Right hindlimb (tissue), 1 donor: ENCODE measurements around the gene MAST1.
"Not testable (repeated sequence)": the region's sequence is repeated elsewhere in the genome, so short reads cannot be mapped to it uniquely, and the experiment has no call there.

Experiments
- DNase-seq: peaks from one replicate; pipeline ENCODE4 v3.0.0-alpha.2; 2018

MAST1 gene

DNA sequence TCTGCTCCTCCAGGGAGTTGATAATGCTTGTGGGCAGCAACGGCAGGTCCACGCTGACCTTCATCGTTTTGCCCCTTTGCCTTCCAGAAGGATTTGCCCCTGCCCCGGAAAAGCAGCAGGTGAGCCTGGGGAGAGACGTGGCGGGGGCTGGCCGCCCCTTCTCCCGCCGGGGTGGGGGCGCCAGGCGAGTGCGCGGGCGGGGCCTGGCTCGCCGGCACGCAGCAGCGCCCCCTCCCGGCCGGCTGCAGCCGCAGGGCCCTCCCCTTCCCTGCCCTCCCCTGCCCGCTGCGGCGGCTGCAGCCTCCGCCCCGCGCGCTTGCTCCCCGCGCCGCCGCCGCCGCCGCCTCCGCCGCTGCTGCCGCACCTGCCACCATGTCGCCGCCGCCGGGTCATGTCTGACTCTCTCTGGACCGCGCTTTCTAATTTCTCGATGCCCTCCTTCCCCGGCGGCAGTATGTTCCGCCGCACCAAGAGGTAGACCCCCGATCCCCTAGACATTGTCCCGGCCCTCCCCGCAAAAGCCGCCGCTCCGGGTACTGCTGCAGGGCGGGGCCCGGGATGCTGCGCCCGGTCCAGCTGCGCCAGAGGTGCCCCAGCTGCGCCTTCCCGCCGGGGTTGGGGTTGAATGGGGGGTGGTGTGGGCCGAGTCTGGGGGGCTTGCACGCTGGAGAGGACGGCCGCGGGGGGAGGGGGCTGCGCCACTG is at the start of gene MAST1:
Gene MAST1 (plus strand): TSS at position 334 of the 704 bp plus-strand sequence. CDS start 58 bp downstream, at position 392.
- no peak for DNase-seq

DNA sequence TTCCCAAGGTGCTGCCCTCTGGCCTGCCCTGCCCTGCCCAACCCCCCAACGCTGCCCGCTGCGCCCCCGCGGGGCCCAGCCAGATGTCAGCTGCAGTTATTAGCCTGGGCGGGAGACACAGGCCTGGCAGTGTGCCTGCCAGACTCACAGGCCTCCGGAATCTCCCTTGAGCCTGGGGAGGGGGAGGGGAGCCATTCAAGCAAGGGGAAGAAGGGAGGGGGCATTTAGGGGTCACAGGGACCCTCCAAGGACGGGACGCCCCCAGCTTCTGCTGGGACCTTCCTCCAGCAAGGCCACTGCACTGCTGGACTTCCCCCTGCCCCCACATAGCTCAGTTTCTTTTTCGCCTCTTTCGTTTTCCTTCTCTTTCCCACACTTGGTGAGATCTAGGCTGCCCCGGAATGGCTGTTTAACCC is 49.6 kb upstream of the MAST1 start:
- DNase-seq, result peak; percentile 88

GRCh38 chr19:12789098-12789903 is 49.0 kb upstream of the MAST1 start:
- no peak for DNase-seq

- DNase-seq, result peak; percentile 97
Observed at GRCh38 chr19:12789904-12790619, 48.3 kb upstream of the MAST1 start.

DNA sequence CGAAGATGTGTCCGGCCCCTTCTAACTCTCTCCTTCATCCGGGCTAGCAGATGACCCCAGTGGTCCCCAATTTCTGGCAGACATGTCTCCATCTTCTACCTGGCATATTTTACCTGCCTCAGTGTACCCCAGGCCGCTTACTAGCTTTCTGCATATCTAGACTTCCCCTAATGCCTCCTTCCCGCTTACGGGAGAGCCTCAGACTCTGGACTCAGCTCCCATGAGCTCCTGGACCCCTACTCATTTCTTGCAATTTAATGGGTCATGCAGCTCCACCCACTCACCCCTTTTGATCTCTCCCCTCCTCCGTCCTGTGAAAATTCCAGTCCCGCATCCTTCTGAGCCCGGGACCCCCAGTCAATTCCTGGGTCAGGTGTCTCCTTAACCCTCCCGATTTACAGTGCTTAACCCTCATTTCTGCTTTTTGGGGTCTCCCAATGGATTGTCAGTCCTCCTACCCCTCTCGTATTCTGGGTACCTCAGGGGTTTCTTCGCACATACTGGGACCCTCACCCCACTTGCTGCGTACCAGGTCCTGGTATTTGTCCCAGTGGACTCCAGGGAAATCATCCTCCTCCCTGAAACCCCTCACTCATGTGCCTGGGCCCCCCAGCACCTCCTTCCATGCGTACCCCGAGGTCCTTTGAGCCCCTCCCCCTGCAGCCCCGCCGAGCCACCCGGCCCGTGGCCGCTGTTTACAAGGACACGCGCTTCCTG is 47.5 kb upstream of the MAST1 start:
- no peak for DNase-seq

DNA sequence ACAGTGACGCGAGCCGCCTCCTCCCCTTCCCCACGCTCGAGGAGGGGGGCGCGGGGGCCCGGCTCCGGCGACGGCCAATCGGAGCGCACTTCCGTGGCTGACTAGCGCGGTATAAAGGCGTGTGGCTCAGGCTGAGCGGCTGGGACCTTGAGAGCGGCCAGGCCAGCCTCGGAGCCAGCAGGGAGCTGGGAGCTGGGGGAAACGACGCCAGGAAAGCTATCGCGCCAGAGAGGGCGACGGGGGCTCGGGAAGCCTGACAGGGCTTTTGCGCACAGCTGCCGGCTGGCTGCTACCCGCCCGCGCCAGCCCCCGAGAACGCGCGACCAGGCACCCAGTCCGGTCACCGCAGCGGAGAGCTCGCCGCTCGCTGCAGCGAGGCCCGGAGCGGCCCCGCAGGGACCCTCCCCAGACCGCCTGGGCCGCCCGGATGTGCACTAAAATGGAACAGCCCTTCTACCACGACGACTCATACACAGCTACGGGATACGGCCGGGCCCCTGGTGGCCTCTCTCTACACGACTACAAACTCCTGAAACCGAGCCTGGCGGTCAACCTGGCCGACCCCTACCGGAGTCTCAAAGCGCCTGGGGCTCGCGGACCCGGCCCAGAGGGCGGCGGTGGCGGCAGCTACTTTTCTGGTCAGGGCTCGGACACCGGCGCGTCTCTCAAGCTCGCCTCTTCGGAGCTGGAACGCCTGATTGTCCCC is 46.8 kb upstream of the MAST1 start, which contains the start of gene JUNB:
Gene JUNB (plus strand): TSS at position 142 of the 706 bp plus-strand sequence. CDS start 286 bp downstream, at position 428.
- DNase-seq, result peak; percentile 98

DNA sequence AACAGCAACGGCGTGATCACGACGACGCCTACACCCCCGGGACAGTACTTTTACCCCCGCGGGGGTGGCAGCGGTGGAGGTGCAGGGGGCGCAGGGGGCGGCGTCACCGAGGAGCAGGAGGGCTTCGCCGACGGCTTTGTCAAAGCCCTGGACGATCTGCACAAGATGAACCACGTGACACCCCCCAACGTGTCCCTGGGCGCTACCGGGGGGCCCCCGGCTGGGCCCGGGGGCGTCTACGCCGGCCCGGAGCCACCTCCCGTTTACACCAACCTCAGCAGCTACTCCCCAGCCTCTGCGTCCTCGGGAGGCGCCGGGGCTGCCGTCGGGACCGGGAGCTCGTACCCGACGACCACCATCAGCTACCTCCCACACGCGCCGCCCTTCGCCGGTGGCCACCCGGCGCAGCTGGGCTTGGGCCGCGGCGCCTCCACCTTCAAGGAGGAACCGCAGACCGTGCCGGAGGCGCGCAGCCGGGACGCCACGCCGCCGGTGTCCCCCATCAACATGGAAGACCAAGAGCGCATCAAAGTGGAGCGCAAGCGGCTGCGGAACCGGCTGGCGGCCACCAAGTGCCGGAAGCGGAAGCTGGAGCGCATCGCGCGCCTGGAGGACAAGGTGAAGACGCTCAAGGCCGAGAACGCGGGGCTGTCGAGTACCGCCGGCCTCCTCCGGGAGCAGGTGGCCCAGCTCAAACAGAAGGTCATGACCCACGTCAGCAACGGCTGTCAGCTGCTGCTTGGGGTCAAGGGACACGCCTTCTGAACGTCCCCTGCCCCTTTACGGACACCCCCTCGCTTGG is 46.1 kb upstream of the MAST1 start:
- DNase-seq, result peak; percentile 81

GRCh38 chr19:12792853-12793289 is 45.4 kb upstream of the MAST1 start:
- DNase-seq, result no peak

GRCh38 chr19:12793290-12794195 is 44.8 kb upstream of the MAST1 start:
- DNase-seq, result peak; percentile 96

GRCh38 chr19:12794196-12794941 is 43.9 kb upstream of the MAST1 start:
- no peak for DNase-seq

DNA sequence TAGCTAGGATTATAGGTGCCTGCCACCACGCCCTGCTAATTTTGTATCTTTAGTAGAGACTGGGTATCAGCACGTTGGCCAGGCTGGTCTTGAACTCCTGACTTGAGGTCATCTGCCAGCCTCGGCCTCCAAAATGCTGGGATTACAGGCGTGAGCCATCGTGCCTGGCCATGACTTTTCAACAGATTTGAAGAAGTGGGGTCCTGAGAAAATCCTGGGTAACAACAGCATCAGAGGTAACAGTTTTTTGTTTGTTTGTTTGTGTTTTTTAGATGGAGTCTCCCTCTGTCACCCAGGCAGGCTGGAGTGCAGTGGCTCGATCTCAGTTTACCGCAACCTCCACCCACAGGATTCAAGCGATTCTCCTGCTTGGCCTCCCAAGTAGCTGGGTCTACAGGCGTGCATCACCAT is 43.3 kb upstream of the MAST1 start:
- no peak for DNase-seq

DNA sequence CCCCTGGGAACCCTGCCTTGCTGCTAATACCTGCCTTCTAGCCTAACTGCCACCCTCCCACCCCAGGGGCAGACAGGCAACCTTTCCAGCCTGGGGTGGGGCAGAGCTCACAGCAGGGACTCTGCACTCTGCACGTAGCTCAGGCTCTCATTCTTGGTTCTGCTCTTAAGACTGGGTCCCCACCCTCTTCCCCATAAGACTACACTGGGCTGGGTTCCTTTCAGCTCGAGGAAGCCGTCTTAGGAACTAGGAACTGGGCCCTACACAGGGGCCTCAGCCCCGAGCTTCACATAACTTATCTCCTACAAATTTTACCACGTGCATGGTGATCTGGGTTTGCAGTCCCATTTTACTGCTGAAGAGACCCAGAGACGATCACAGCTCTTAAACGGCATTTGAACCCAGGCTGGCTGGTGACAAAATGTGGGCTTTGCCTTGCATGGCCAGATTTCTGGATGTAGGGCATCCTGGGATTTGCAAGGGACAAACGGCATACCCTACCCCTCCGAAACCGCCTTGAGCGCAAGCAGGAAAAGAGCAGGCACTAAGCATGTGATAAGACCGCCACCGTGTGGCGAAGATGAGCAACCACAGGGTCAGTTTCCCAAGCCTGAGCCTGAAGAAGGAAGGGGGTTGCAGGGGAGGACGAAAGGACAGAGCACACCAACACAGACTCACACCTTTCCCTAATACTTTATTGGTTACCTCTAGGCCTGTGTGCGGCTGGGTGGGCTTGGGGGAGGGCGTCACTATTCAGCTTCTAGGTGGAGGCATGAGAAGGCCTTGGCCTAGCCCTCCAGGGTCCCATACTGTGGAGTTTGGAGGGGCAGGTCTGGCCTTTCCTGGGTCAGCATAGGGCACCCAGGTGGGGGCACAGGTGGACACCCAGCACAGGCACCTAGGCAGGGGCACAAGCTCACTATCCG is 41.9 kb upstream of the MAST1 start:
- DNase-seq, result peak; percentile 83

DNA sequence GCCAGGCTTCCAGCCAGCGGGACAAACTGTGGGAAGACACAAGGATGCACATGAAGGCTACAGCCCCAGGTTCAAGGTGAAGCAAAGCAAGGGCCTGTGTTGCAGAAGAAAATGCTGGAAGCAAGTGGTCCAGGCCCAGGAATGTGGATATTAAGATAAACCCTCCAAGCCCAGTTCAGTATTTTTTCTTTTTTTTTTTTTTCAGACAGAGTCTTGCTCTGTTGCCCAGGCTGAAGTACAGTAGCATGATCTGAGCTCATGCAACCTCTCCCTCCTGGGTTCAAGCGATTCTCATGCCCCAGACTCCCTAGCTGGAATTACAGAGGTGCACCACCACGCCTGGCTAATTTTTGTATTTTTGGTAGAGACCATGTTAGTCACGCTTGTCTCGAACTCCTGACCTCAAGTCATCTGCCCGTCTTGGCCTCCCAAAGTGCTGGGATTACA is 41.2 kb upstream of the MAST1 start:
- no peak for DNase-seq

GRCh38 chr19:12797607-12798006 is 40.7 kb upstream of the MAST1 start:
- DNase-seq, result not testable (repeated sequence)

DNA sequence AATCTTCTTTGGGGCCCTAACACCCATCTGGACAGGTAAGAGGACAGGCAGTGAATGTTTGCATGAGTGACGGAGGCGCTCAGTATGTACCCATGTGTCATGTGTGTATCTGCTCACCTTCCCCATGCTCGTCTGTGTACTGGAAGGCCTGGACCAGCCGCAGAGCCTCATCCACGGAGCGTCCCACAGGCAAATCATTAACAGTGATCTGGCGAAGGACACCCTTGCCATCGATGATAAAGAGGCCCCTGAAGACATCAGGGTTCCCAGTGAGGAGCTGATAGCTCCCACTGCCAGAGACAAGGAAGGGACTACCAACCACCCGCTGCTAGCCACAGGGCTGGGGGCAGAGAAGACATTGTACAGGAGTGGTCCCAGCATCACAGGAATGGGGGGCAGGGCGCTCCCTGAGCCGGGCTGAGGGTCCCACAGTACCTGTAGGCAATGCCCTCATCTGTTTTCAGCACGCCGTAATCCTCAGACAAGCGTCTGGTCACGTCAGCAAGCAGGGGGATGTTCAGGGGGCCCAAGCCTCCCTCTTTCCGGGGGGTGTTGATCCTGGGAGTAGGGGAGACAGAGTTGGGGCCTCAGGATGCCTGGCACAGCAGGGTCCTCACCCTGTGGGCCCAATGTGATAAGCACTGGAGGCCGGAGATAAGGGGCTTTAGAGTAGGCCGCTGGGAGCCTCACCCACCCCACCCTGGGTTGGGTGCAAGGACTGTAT is 38.4 kb upstream of the MAST1 start:
- DNase-seq, result no peak

DNA sequence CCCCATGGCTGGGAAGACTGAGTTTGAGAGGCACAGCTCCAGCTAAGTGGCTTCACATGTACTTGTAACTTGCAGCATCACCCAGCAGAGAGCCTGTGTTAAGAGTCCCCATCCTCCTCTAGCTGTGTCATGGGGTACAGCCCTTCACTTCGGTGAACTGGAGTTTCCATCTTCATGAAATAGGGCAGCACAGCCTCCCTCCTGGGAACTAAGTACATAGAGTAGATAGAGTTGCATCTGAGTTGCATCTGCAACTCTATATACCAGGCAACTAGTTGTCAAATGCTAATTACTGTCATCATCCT is 37.9 kb upstream of the MAST1 start:
- no peak for DNase-seq

DNA sequence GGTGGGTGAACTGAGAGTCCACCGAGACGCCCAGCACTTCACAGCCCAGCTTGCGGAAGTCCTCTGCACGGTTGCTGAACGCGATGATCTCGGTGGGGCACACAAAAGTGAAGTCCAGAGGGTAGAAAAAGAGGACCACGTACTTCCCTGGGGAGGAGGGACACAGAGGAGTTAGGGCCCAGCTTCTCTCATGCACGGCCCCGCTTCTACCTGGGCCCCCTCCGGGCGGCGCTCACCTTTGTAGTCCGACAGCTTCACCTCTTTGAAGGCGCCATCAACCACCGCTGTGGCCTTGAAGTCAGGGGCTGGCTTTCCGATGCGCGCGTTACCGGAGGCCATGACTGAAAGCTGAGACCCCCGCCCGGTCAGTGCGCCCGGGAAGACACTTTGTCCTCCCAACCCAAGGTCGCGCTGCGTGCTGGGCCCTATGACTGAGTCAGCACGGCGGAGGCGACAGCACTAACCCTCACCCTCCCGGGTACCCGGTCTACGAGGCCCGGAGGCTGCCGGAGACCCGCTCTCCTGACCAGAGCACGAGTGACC is 37.3 kb upstream of the MAST1 start:
- DNase-seq, result no peak
